NCI-H1694 (cell line): ENCODE data around the gene TRIM71.
"Not testable (repeated sequence)": the region's sequence is repeated elsewhere in the genome, so short reads cannot be mapped to it uniquely, and the experiment has no call there.

ENCODE experiments used
- DNase-seq: peaks from one replicate; lab custom pipeline; 2025; lab: John Stamatoyannopoulos, UW

The TRIM71 gene

DNA sequence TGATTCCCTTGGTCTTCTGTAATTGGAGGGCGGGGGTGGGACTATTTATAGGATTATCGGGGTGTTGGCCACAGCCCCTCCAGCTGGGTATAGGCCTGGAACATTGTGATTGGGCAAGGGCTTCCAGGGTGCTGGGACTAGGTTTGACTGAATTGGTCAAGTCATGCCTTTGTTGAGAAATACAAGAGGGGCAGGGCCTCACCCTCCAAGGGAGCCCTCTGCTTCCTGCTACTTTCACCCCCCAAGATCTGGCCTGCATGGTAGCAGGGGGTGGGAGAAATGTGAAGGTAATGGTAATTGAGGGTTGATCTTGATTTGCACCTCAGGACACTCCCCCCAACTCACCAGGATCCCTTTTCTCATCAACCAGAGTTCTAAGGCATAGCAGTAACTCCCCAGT is 25.2 kb downstream of the TRIM71 start:
- DNase-seq: no peak

DNA sequence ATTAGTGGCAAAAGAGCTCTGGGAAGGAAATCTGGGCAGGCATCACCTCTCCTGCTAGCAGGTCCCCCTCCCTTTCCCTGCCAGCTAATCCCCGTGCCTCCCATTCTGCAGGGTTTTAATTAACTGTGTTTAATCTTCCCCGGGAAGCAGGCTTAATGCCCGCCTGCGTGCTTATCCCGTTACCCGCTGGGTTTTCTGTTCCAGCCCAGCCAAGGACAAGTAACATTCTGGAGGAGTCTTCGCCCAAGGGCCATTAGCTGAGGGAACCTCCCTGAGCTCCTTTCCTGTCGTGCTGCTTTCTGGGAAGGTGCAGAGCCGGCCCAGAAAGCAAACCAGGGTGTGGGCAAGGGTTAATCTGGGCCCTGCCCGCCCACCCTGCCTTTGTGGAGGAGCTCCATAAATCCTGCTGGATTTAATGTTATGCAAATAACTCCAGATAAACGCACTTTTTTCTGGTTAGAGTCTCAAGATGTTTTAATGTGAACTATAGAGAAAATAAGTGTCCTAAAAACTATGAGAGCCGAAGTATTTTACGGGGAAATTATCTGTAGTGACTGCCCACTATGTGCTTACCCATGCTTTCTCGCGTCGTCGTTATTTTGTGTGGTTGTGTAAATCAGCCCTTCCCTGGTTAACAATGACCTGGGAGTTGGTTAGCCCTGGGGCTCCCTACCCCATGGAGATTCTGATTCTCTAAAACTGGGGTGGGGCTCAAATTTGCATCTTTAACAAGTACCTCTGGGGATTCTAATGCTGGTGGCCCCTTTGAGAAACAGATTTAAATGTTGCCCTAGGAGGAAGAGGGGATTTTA is 25.9 kb downstream of the TRIM71 start:
- DNase-seq: no peak

GRCh38 chr3:32844322-32844654 is 26.5 kb downstream of the TRIM71 start:
- DNase-seq: no peak

GRCh38 chr3:32844914-32845313 is 27.1 kb downstream of the TRIM71 start:
- no peak for DNase-seq

GRCh38 chr3:32845546-32845945 is 27.7 kb downstream of the TRIM71 start:
- not testable (repeated sequence) for DNase-seq

DNA sequence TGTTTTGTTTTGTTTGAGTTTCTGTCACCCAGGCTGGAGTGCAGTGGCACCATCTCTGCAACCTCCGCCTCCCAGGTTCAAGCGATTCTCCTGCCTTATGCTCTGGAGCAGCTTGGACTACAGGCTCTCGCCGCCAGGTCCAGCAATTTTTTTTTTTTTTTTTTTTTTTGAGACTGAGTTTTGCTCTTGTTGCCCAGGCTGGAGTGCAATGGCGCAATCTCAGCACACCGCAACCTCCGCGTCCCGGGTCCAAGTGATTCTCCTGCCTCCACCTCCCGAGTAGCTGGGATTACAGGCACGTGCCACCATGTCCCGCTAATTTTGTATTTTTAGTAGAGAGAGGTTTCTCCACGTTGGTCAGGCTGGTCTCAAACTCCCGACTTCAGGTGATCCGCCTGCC is 29.2 kb downstream of the TRIM71 start:
- DNase-seq: not testable (repeated sequence)

- no peak for DNase-seq
Measured at GRCh38 chr3:32847528-32847927, 29.7 kb downstream of the TRIM71 start.

DNA sequence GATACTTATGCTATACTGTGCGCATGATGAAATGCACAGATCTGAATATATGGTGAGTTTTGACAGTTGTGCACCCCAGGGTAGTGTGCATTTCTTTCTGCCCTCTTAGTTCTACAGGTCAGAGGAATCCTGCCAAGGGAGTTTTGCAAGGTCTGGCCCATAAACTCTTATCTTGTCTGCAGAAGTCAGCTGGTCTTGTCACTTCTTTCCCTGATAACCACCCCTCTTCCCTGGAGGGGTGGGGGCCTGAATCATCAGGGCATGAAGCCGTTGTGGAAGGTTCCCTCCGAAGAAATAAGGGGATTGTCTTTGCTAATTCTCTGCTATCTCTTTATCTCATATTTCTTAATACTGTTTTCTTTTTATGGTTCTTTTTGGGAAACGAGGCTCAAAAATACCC is 30.4 kb downstream of the TRIM71 start:
- DNase-seq: no peak

GRCh38 chr3:32849046-32849445 is 31.2 kb downstream of the TRIM71 start:
- DNase-seq: no peak

DNA sequence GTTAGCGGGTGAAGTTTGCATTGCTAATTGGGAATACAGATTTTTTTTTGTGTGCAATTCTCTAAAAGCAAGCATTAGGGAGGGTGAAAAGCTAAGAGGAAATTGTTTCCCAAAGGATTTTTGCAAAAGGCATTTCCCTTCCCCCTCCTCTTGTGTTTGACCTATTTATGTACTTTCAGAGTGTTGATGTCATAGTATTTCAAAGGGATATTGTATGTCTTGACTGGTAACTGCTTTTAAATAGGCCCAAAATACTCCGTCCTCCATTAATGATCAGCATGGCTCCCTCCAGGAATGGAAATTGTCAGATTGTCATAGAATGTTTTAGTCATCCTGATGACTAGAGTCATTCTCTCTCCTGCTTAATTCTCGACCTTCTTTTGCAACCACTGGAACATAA is 32.4 kb downstream of the TRIM71 start:
- DNase-seq: no peak

GRCh38 chr3:32850636-32851035 is 32.8 kb downstream of the TRIM71 start:
- no peak for DNase-seq

DNA sequence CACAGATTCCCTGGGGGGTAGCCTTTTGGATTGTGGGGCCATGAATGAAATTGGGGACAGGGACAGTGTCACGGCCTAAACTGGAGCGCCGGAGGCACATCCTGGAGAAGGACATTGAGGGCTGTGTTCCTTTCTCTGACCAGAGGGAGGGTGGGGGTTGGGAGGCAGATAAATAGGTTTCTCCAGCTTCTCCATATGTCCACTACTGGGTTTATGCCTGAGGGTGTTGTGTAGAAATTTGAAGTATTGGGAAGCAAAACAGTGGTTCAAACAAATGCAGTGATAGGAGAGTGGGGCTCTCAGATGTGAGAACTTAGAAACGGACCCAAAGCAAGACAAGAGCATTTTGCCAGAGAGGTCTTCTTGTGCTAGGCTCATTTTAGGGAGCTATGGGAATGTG is 34.3 kb downstream of the TRIM71 start:
- no peak for DNase-seq

DNA sequence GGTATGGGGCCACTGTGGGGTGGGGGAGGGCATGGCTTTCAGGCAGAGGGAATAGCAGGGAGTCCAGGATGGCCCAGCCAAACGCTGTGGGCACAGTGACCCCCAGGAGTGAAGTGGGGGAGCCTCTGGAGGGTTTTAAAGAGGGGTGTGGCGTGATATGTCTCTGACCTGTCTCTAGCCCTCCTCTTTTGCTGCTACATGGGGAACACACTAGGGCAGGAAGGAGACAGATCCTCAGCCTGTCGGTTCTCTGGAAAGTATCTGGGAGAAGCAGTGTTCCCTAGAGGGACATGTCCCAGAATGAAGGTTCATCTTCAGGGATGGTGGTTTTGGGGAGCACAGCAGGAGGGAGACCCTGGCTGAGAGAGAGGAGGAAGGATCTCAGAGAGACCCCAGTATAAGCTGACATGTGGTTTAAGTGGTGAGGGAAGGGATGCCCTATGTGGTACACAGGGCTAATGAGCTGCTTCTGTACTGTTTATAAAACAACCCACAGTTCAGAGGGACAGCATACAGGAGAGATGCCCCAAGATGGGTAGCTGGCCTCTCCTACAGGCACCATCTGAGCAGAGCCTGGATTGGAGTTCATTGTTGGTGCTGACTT is 37.7 kb downstream of the TRIM71 start:
- no peak for DNase-seq

DNA sequence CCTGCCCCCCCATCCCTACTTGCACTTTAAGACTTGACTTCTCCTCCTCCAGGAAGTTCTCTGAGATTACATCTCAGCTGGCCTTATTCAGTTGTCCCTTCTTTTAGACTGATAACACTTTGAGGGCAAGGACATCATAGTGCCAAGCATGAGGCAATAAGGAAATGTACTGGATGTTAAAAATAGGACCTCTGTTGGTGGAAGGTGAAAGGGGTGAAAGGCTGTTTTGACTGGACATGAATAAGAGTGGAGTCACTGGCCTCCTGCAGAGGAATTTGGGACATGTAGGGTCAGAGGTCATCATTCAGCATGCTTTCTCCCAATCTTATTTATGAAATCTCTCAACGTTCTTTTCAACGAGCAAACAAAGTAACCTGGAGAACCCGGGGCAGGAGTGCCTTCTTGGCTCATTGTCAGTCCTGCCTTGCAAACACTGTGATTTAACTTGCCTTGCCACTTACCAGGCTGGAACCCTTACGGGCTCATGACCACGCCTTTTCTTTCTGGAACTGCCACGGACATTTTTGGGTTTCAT is 38.6 kb downstream of the TRIM71 start:
- DNase-seq: no peak

- DNase-seq: no peak
Measured at GRCh38 chr3:32856901-32857507, 39.2 kb downstream of the TRIM71 start.

- no peak for DNase-seq
Measured at GRCh38 chr3:32857921-32858320, 40.1 kb downstream of the TRIM71 start.

GRCh38 chr3:32859604-32860237 is 41.9 kb downstream of the TRIM71 start:
- no peak for DNase-seq

DNA sequence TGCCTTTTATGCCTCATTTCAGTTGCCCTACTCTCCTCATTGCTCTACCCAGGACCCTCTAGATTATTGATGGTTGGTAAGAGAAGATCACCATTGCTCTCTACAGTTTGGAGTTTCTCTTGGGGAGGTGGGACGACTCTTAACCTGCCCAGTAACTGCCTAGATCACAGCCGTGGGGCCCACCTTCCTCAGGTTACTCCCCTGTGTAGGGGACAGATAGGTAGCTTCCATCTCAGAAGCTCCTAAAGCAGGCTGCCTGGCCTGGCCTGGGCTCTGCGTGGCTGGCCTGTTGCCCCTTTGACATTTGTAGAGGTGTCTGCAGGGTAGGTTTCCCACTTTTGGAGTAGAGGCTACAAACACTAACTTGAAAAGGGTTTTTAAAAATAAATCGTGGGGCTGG is 42.7 kb downstream of the TRIM71 start:
- DNase-seq: no peak

- no peak for DNase-seq
Measured at GRCh38 chr3:32861681-32862080, 43.9 kb downstream of the TRIM71 start.

DNA sequence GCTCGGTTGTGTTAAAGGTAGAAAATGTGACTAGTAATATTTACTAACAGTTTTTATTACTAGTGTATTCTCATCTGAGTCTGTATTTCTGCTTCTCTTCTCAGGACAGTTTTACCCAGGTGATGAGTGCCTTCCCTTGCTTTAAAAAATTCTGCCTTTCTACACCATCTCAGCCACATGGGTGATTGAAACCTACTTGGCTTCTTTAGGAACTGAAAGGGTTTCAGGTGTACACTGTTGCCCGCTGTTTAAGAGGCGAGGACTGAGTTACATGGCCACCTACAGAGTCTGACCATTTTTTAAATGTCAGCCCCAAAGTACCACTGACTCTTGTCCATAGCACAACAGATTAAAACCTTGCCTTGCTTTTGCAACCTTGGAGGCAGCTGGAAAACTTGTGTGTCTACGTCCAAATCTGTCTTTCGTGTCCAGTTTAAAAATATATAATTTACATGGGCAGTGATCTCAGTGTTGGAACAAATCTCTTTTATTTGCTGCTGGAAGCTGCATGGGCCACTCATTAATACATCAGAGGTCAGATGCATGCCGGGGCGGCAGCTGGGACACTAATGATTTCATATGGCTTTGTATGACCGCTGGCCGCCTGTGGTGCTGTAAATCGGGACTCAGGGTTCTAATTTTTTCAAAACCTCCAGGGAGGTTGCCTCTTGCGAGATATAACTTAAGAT is 44.6 kb downstream of the TRIM71 start:
- no peak for DNase-seq

GRCh38 chr3:32862936-32863487 is 45.2 kb downstream of the TRIM71 start:
- no peak for DNase-seq

- DNase-seq: no peak
Measured at GRCh38 chr3:32865383-32865782, 47.6 kb downstream of the TRIM71 start.
